HG02973 (cell line): ENCODE measurements around the gene MYCBP2.

Experiments
- ATAC-seq: cut with Tn5 transposase; IDR thresholded peaks from one replicate; pipeline ENCODE4 v1.9.1; 2021; ENCODE audit warnings: moderate library complexity; ENCODE audit not compliant: unreplicated experiment

The MYCBP2 gene

GRCh38 chr13:77118134-77118533 lies 208.8 kb downstream of the MYCBP2 start:
- no peak for ATAC-seq

GRCh38 chr13:77114271-77114670 lies 212.6 kb downstream of the MYCBP2 start:
- no peak for ATAC-seq

GRCh38 chr13:77113496-77113895 lies 213.4 kb downstream of the MYCBP2 start:
- no peak for ATAC-seq

GRCh38 chr13:77105051-77105450 lies 221.8 kb downstream of the MYCBP2 start:
- no peak for ATAC-seq

GRCh38 chr13:77099415-77099814 lies 227.5 kb downstream of the MYCBP2 start:
- no peak for ATAC-seq

- no peak for ATAC-seq
These were observed 231.6 kb downstream of the MYCBP2 start for GRCh38 chr13:77095288-77095687.

- ATAC-seq: no peak
These were observed 232.1 kb downstream of the MYCBP2 start for GRCh38 chr13:77094773-77095172.

GRCh38 chr13:77093735-77094134 lies 233.2 kb downstream of the MYCBP2 start:
- no peak for ATAC-seq

GRCh38 chr13:77084755-77085154 lies 242.1 kb downstream of the MYCBP2 start:
- ATAC-seq: no peak

GRCh38 chr13:77079902-77080413 lies 246.9 kb downstream of the MYCBP2 start:
- no peak for ATAC-seq

GRCh38 chr13:77067519-77067918 lies 259.4 kb downstream of the MYCBP2 start:
- no peak for ATAC-seq

GRCh38 chr13:77065461-77066147 lies 261.3 kb downstream of the MYCBP2 start:
- no peak for ATAC-seq

GRCh38 chr13:77062097-77062496 lies 264.8 kb downstream of the MYCBP2 start:
- no peak for ATAC-seq

GRCh38 chr13:77061362-77061761 lies 265.5 kb downstream of the MYCBP2 start:
- no peak for ATAC-seq

GRCh38 chr13:77056886-77057285 lies 270.0 kb downstream of the MYCBP2 start:
- no peak for ATAC-seq

- no peak for ATAC-seq
These were observed 270.5 kb downstream of the MYCBP2 start for GRCh38 chr13:77056382-77056781.

- ATAC-seq: no peak
These were observed 271.7 kb downstream of the MYCBP2 start for GRCh38 chr13:77055158-77055557.

GRCh38 chr13:77053192-77053591 lies 273.7 kb downstream of the MYCBP2 start:
- no peak for ATAC-seq

- no peak for ATAC-seq
These were observed 278.2 kb downstream of the MYCBP2 start for GRCh38 chr13:77048681-77049080.

GRCh38 chr13:77047649-77048343 lies 279.1 kb downstream of the MYCBP2 start:
- ATAC-seq: no peak

GRCh38 chr13:77042566-77043177 lies 284.2 kb downstream of the MYCBP2 start:
- ATAC-seq: no peak

GRCh38 chr13:77040835-77041234 lies 286.1 kb downstream of the MYCBP2 start:
- ATAC-seq: no peak
